GM21390 (cell line): ENCODE results near the gene RGS18.
"Not testable (repeated sequence)": the region's sequence is repeated elsewhere in the genome, so short reads cannot be mapped to it uniquely, and the experiment has no call there.

Experiments
- ATAC-seq: cut with Tn5 transposase; IDR thresholded peaks from one replicate; pipeline ENCODE4 v1.9.1; 2021; ENCODE audit not compliant: unreplicated experiment

Gene RGS18

DNA sequence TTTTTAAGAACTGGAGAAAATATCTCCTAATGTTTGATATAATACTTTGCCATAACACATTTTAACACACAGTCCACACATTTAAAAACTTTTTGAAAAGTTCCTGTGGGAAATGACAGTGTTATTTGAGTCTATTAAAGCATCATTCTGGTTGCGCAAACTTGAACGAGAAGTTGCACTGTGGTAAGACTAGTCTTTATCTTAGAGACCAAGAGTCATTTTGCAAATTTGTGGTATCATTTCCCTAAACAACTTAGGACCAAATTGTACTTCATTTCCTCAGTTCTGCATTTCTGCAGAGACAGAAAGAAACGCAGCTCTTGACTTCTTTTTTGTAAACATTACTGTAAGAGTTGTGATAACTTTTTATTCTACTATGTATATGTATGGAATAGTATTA, at the start of gene RGS18:
Gene RGS18, plus strand, starts transcription at position 282 of the 400 bp plus-strand sequence. CDS start 176 bp downstream, outside the sequence.
- peak; percentile 96 for ATAC-seq

- ATAC-seq = no peak
These were observed 48.7 kb upstream of the RGS18 start for GRCh38 chr1:192109576-192109975.

DNA sequence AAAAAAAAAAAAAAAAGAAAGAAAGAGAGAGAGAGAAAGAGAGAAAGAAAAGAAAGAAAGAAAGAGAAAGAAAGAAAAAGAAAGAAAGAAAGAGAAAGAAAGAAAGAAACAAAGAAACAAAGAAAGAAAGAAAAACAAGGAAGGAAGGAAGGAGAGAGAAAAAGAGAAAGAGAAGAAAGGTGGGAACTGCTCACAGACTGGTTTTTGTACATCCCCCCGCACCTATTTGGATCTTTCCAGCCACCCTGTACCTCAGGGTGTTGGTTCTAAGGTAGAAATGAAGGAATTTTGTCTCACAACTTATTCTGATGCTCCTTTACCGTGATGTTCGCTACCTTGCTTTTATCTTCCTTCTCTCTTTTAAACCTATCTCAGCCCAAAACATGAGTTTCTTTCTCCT, 43.3 kb upstream of the RGS18 start:
- no peak for ATAC-seq

DNA sequence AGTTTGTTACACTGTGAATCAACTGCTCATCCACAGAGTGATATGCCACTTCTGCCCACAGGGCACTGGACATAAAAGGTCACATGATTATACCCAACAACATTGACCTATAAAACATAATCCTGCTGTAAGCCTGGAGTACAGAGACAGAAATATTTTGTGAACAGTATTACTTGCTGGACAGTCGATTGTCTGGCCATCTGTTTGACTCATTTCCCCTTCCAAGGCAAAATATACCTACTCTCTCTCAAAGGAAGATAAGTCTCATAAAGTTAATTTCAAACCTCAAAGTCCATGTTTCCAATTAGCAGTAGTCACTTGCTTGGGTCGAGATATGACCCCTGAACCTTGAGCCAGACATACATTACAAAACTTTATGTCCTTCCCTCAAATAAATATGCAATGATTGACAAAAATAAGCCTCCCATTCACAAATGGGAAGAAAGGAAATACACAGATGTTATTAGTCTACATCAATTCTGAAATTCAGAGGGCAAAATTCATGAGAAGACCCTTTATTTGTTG, 39.3 kb upstream of the RGS18 start:
- ATAC-seq = no peak

DNA sequence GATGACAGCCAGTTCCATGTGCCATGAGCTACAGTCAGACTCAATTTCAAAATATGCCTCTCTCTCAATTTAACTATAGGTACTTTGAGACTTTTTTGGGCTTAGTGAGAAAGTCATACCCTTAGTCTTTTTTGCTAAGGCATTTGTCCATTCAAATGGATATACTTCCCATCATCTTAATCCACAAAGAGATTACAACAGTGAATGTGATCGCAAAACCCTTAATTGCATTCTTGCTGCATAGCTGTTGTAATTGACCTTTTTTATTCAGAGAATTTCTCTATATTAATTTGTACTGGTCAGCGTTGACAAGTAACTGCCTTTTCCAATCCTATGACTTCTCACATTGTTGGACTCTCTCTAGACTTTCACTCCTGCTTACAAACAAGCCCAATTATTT, 38.6 kb upstream of the RGS18 start:
- no peak for ATAC-seq

DNA sequence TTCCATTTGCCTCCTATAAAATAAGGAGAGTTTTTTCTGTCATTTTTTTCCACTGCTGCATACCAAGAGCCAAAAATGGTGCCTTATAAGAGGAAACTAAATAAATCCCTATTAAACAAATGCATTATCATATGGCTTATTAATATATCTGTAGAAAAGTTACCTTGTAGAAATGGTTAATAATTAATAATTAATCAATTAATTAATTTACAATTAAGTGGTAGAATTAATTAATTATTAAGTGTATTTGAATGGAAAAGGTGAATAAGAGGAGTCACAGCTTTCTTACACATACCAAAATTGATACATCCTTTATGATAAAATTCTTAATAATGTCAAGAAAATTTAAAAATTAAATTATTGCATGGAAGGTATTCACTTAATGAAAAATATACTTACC, 35.6 kb upstream of the RGS18 start:
- ATAC-seq = no peak

DNA sequence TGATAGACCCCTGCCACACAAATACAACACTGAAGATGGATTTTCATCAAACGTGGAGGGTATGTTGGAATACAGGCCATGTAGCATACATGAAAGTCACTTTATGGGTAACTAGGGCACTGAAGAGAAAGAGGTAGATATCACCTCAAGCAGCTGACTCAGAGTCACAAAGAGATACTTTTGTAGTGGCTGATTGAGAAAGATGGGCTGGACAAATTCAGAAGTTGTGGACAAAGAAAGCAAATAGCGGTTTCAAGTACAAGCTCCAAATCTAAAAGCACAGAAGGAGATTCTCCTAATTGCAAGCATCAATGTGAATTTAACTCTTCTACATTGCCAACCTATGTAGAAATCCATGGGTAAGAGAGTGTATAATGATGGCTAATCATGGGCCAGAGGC, 35.0 kb upstream of the RGS18 start:
- ATAC-seq = no peak

DNA sequence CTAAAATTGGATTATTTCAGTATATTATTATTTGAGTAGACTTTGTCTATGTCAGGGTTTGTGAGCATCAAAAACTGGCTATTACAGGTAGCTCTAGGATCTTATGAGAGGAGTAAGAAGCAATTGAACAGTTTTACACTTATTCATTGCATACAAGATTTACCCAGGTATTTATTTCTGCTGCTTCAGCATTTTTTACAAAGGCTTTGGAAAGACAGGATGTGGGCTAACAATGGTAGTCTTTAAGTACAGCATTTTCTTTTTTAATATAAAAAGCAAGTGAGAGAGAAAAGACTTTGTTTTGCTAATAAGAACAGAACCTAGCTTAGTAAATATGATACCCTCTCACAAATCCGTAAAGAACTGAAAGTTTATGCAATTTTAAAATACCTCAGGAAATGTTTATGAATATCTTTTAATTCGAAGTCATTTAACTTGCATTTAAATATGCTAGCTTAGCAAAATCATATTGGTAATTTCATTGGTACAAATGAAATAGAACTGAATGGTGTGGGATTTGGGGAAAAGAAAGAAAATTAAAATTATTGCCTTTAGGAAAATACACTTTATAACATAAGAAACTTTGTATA, 32.1 kb upstream of the RGS18 start:
- no peak for ATAC-seq

DNA sequence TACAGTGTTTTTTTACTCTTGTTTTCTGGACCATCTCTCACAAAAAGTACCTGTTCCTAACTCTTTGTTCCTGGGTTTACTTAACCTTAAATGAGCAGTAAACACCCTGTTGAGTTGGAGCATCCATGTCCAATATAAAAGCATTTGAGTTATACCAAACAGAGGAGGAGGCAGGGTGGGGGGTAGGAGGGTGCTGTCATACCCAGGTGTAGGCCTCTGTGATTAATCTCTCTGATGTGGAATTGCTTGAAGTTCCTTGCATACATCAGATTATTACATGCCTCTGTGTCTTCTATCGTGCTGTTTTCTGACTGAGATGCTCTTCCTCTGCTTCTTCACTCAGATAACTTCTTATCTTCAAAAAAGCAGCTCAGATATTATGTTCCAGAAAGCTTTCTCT, 28.1 kb upstream of the RGS18 start:
- no peak for ATAC-seq

GRCh38 chr1:192130865-192131264, 27.4 kb upstream of the RGS18 start:
- not testable (repeated sequence) for ATAC-seq

- no peak for ATAC-seq
These were observed 26.3 kb upstream of the RGS18 start for GRCh38 chr1:192131914-192132313.

GRCh38 chr1:192133350-192133926, 24.8 kb upstream of the RGS18 start:
- ATAC-seq = no peak

DNA sequence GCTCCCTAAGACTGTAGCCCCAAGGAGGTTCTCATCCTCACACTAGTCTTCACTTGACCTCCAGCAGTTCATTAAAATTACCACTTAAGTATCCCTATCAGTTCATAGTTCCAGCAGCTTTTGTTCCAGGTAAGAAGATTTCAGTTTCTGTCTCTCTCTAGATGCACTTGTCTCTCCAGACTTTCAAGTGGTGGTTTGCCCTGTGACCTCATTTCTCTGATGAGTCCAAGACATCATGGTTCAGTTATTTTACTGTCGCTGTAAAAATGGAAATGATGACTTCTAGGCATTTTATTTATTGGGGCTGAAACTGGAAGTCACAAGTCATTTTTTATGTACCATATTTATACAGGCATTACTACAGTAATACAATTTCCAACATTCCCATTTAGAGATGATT, 17.9 kb upstream of the RGS18 start:
- ATAC-seq = no peak

DNA sequence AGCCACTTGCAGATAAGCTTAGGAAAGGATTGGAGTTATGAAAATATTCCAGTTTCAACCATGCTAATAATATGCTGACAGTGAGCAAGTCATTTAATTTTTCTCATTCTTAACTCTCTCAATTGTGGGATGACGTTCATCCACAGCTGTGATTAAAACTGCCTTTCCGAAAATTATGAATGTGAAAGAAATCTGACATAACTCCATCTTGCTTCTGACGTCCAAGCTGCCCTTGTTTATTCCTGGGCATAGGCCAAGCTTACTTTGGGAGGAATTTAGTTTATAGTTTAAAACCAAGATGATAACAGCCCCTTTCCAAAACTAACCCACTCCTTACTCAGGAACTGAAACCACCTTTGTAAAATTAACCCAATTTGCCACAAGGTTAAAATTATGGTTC, 11.0 kb upstream of the RGS18 start:
- no peak for ATAC-seq

DNA sequence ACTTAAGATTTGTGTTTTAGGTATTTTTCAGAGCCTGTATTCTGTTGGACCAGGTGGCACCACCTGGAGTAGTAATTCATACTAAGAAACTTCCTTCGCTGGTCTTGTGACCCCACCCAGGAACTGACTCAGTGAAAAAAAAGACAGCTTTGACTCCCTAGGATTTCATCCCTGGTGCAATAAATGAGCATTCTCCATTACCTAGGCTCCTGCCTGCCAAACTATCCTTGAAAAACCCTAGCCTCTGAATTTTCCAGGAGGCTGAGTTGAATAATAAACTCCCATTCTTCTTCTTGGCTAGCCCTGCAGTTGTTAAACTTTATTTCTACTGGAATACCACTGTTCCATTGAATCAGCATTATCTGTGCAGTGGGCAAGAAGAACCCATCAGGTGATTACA, 10.6 kb upstream of the RGS18 start:
- ATAC-seq = no peak

DNA sequence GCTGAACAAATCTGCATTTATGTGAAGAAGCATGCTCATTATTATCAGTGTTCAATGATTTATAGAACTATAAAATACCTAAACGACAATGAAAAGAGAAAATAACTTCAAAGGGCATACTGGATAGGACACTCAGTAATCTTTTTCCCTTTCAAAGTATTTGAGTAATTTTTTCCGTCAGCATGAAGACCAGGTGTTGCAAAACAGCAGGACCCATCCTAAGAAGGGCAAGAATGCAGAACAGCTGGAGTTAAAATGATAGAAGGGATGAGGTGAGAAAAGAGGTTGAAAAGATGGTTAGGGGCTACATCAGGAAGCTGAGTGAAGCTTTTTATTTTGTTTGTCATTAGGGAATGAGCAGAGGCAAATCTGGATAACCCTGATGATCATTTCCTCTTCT, 7.1 kb upstream of the RGS18 start:
- ATAC-seq = no peak

- ATAC-seq = no peak
These were observed 5.0 kb upstream of the RGS18 start for GRCh38 chr1:192153276-192153675.

GRCh38 chr1:192157067-192157466, 1.2 kb upstream of the RGS18 start:
- no peak for ATAC-seq

GRCh38 chr1:192159014-192159413, 752 bp downstream of the RGS18 start:
- no peak for ATAC-seq

DNA sequence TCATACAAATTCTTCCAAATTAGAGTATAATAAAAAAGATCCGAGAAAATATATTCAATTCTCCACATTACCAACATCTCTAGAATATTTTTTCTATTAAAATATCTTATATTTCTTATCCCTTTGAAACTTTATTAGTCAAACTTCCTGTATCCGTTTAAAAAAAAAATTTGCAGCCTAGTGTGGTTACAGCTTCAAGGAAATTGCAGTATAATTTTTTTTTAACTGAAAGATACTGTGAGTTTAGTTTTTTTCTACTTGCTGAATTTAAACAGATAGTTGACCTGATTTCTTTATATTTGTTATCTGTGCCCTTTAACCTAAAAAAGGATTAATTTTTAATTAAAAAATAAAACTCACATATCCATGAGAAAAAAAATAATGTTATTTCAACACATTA, 1.5 kb downstream of the RGS18 start:
- ATAC-seq = no peak

DNA sequence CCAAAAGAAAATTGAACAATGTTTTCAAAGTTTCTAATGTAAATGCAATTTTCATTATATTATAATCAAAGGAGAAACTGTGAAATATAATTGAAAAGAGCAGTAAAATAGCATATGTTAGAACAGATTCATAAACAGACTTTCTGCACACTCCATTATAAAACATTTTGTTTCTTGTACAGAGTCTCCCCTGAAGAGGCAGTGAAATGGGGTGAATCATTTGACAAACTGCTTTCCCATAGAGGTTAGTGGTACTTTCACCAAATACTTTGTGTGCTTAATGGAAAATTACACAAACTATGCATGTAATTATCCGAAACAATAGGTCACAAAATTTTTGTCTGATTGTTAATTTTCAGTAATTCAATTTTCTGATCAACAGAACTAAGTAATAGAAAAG, 1.9 kb downstream of the RGS18 start:
- ATAC-seq = no peak

DNA sequence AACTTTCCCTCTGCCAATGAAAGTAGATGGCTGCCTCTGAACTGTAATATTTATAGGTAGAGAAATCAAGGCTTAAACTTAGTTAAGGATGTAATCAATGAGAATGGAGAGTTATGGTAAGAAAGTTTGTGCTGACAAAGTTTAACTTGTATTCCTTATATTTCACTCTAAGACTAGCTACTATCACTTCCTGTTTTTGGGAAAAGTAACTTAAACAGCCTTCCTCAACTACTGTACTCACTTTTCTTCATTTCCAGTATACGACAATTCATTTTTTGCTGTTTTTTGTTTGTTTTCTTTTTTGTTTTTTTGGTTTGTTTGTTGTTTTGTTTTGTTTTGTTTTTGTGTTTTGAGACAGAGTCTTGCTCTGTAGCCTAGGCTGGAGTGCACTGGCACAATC, 3.7 kb downstream of the RGS18 start:
- no peak for ATAC-seq

DNA sequence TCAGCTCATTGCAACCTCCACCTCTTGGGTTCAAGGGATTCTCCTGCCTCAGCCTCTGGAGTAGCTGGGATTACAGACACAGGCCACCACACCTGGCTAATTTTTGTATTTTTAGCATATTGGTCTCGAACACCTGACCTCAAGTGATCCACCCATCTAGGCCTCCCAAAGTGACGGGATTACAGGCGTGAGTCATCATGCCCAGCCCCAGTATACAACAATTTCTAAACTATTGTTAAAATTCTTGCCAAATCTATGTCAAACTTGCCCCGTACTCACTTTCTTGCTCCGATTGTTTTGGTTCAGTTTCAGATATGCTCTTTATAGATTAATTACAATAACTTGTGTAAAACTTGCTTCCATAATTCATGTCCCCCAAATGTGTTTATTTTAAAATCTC, 4.1 kb downstream of the RGS18 start:
- no peak for ATAC-seq
